ENCODE data around the gene KCNJ3. TPM values are rescaled to one million over a fixed set of nuclear protein-coding genes. Genes with fewer than 3 reads are reported as not detected.

The KCNJ3 gene, protein sequence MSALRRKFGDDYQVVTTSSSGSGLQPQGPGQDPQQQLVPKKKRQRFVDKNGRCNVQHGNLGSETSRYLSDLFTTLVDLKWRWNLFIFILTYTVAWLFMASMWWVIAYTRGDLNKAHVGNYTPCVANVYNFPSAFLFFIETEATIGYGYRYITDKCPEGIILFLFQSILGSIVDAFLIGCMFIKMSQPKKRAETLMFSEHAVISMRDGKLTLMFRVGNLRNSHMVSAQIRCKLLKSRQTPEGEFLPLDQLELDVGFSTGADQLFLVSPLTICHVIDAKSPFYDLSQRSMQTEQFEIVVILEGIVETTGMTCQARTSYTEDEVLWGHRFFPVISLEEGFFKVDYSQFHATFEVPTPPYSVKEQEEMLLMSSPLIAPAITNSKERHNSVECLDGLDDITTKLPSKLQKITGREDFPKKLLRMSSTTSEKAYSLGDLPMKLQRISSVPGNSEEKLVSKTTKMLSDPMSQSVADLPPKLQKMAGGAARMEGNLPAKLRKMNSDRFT
- total RNA-seq = 4.2 TPM
- long read RNA-seq, full-length matches to known transcripts = 2 of 2 reads
- long read RNA-seq, partial matches to known transcripts = 0 of 2 reads
- long read RNA-seq, other reads (novel, unspliced or antisense) = 0 of 2 reads

DNA sequence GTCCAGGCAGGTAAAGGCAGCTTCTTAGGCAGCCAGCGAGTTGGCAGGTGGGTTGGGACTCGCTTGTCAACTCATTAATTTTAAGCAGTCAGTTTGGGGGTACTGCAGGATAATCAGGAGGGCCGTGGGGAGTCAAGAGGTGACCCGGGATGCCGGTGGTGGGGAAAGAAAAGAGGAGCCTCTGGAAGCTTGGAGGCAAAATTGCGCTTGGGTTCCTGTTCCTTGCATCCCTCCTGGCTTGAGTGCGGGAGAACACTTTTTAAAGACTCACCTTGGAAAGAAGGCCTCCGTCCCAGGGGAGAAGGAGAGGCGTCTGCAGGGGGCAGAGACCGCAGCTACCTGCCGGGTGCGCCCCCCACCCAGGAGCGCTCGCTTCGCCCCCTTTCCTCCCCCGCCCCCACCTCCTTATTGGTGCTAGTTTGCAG, at the start of gene KCNJ3:
TSS of gene KCNJ3 (plus strand) at position 400 of the 425 bp plus-strand sequence. CDS start 81 bp downstream, outside the sequence.
- Histone ChIP-seq H3K36me3 (no peaks in the 10 kb centered on the region), H3K4me1 (peaks cover 23% of the 10 kb centered on the region), H3K9me3 (replicated peaks) (no peaks in the 10 kb centered on the region), H3K4me3 (peak within 1 kb of the TSS; percentile 63), H3K27me3 (ENCODE audit: low read depth) (peaks cover 47% of the 10 kb centered on the region), H3K27ac (replicated peaks) (no peak within 1 kb of the TSS)
- intact Hi-C loops (cut with micrococcal nuclease) = no loop called here
- no peak for DNase-seq
- TF ChIP-seq, protein P1, sequence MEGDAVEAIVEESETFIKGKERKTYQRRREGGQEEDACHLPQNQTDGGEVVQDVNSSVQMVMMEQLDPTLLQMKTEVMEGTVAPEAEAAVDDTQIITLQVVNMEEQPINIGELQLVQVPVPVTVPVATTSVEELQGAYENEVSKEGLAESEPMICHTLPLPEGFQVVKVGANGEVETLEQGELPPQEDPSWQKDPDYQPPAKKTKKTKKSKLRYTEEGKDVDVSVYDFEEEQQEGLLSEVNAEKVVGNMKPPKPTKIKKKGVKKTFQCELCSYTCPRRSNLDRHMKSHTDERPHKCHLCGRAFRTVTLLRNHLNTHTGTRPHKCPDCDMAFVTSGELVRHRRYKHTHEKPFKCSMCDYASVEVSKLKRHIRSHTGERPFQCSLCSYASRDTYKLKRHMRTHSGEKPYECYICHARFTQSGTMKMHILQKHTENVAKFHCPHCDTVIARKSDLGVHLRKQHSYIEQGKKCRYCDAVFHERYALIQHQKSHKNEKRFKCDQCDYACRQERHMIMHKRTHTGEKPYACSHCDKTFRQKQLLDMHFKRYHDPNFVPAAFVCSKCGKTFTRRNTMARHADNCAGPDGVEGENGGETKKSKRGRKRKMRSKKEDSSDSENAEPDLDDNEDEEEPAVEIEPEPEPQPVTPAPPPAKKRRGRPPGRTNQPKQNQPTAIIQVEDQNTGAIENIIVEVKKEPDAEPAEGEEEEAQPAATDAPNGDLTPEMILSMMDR (IDR thresholded peaks at IDR 0.05; ENCODE audit: borderline replicate concordance) = no peak

DNA sequence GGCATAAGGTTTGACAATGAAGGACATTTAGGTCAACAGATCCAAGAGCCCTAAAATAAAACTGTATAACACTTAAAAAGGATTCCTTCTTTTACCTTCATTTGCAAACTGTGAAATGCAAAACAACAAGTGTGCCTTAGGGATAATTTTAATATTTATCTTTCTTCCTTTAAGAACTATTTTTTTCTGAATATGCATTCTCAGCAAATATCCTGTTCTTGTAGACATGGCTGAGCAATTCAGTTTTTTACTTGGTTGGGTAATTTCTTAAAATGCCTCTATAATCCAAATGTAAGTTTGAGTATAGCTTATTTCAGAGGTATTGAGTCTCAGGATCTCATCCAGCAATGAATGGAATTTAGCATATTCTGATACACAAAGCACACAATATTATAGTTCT, 43.0 kb upstream of the KCNJ3 start:
- Histone ChIP-seq H3K27me3 (ENCODE audit: low read depth) (no peaks in the 10 kb centered on the region), H3K36me3 (no peaks in the 10 kb centered on the region), H3K4me3 (no peak overlapping the region), H3K27ac (replicated peaks) (no peak overlapping the region), H3K4me1 (no peaks in the 10 kb centered on the region), H3K9me3 (replicated peaks) (no peaks in the 10 kb centered on the region)
- intact Hi-C loops (cut with micrococcal nuclease) = no loop called here
- TF ChIP-seq, protein P1 (IDR thresholded peaks at IDR 0.05; ENCODE audit: borderline replicate concordance) = no peak
- DNase-seq = no peak

DNA sequence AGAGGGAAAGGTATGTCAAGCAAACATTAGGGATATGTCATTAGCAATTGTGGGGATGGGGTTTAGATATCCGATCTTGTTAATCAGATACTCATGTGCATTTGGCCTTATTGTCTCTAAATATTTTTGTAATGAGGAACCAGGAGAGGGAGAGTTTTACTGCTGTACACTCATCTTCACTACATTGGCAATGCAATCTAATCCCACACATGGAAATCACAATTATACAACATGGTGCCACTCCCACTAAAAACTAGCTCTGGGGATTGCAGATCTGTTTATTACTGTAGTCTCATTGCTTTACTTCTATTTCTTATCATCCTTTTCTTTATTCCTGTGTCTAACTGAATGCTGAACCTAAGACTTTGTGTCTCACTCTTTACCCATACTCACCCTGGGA, 39.6 kb upstream of the KCNJ3 start:
- no peak overlapping the region for H3K4me3 ChIP-seq
- intact Hi-C loops (cut with micrococcal nuclease) = no loop called here
- H3K9me3 ChIP-seq (replicated peaks) = no peaks in the 10 kb centered on the region
- no peak for DNase-seq
- TF ChIP-seq, protein P1 (IDR thresholded peaks at IDR 0.05; ENCODE audit: borderline replicate concordance) = no peak
- H3K27ac ChIP-seq (replicated peaks) = no peak overlapping the region
- H3K27me3 ChIP-seq (ENCODE audit: low read depth) = no peaks in the 10 kb centered on the region
- H3K4me1 ChIP-seq = no peaks in the 10 kb centered on the region
- no peaks in the 10 kb centered on the region for H3K36me3 ChIP-seq

DNA sequence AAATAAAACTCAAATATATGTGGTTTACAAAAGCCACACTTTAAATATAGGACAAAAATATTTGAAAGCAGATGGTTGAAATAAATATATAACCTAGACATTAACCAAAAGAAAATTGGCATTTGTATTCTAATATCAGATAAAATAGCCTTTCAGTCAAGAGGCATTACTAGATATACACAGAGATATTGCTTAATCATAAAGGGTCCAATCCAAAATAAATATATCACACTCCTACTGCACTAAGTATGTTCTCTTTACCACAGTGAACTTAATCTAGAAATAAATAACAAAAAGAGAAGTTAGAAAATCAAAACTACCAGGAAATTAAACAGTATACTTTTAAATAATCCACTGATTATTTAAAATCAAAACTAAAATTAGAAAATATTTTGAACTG, 34.2 kb upstream of the KCNJ3 start:
- Histone ChIP-seq H3K36me3 (no peaks in the 10 kb centered on the region), H3K9me3 (replicated peaks) (no peaks in the 10 kb centered on the region), H3K27ac (replicated peaks) (no peak overlapping the region), H3K27me3 (ENCODE audit: low read depth) (no peaks in the 10 kb centered on the region), H3K4me3 (no peak overlapping the region), H3K4me1 (no peaks in the 10 kb centered on the region)
- no peak for DNase-seq
- intact Hi-C loops (cut with micrococcal nuclease) = no loop called here
- TF ChIP-seq, protein P1 (IDR thresholded peaks at IDR 0.05; ENCODE audit: borderline replicate concordance) = no peak

DNA sequence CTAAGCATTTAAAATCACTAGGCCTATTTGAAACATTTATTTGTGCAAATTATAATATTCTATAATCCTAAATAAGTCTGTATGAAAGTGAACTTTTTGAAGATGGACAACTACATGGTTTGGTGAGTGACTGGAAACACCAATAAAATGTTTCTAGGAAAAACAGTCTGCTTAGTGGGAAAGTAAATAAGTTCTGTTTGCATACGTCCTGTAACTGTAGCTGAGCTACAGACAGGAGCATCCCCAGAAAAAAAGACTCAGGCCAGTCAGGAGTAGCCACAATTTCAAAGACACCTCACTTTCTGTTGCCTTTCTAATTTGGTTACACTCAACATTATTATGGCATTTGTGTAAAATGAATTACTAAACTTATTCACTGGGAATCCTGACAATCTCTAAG, 28.4 kb upstream of the KCNJ3 start:
- no peaks in the 10 kb centered on the region for H3K9me3 ChIP-seq (replicated peaks)
- H3K27ac ChIP-seq (replicated peaks) = no peak overlapping the region
- H3K4me1 ChIP-seq = no peaks in the 10 kb centered on the region
- intact Hi-C loops (cut with micrococcal nuclease) = no loop called here
- H3K36me3 ChIP-seq = no peaks in the 10 kb centered on the region
- TF ChIP-seq, protein P1 (IDR thresholded peaks at IDR 0.05; ENCODE audit: borderline replicate concordance) = no peak
- no peaks in the 10 kb centered on the region for H3K27me3 ChIP-seq (ENCODE audit: low read depth)
- no peak for DNase-seq
- H3K4me3 ChIP-seq = no peak overlapping the region
